SK-N-MC (cell line): ENCODE measurements around the gene C2CD4C.

Source experiments
- EZH2 ChIP-seq: fragments of 200-600 bp; sonication (generic); IDR thresholded peaks from one replicate; pipeline ENCODE4 v1.6.1; 2017; ENCODE audit warnings: antibody characterized with exemption
- FOXP2 ChIP-seq: optimal IDR thresholded peaks from 2 replicates; pipeline ENCODE3; 2011; ENCODE audit warnings: mild to moderate bottlenecking, moderate library complexity; ENCODE audit not compliant: insufficient read depth; ENCODE audit errors: extremely low read length, control extremely low read depth
- POLR2AphosphoS5 ChIP-seq: IDR thresholded peaks from 2 replicates; pipeline ENCODE4 v1.6.1; 2012; ENCODE audit warnings: mild to moderate bottlenecking, low read depth, low read length, borderline replicate concordance

- TF ChIP-seq POLR2AphosphoS5 (no peak), EZH2 (no peak), FOXP2 (no peak)
Observed at GRCh38 chr19:453606-454005, 44.7 kb upstream of the C2CD4C start.
